DOHH2 (cell line): ENCODE results near the gene MAPK8.

ENCODE experiments used
- H3F3A ChIP-seq: fragments of 200-600 bp; sonication (generic), shearing (Covaris generic); 2 replicates; pipeline ENCODE4 v1.6.0; 2016; ENCODE audit warnings: antibody characterized with exemption, mild to moderate bottlenecking; ENCODE audit not compliant: control insufficient read depth, insufficient read depth
- H3K27ac ChIP-seq: fragments of 200-600 bp; sonication (generic); 2 replicates; pipeline ENCODE4 v1.5.1; 2014; ENCODE audit warnings: low read depth, mild to moderate bottlenecking, low read length, moderate library complexity
- H3K27me3 ChIP-seq: fragments of 200-600 bp; sonication (generic); 2 replicates; pipeline ENCODE4 v1.6.1; 2014; ENCODE audit warnings: mild to moderate bottlenecking, low read length, mixed read lengths; ENCODE audit not compliant: control insufficient read depth
- H3K36me3 ChIP-seq: fragments of 200-600 bp; sonication (generic); 2 replicates; pipeline ENCODE4 v1.6.1; 2014; ENCODE audit warnings: mild to moderate bottlenecking, low read length, moderate library complexity, mixed read lengths; ENCODE audit not compliant: control insufficient read depth
- H3K4me1 ChIP-seq: fragments of 200-600 bp; sonication (generic); 2 replicates; pipeline ENCODE4 v1.6.1; 2014; ENCODE audit warnings: mild to moderate bottlenecking, low read length, mixed read lengths; ENCODE audit not compliant: control insufficient read depth
- H3K4me2 ChIP-seq: fragments of 200-600 bp; sonication (generic); 2 replicates; pipeline ENCODE4 v1.6.0; 2014; ENCODE audit warnings: mild to moderate bottlenecking, low read length, moderate library complexity
- H3K4me3 ChIP-seq: fragments of 200-600 bp; sonication (generic); 2 replicates; pipeline ENCODE4 v1.5.1; 2014; ENCODE audit warnings: mild to moderate bottlenecking, low read length, mixed read lengths
- H3K79me2 ChIP-seq: fragments of 200-600 bp; sonication (generic); 2 replicates; pipeline ENCODE4 v1.6.1; 2014; ENCODE audit warnings: mild to moderate bottlenecking, low read length, mixed read lengths; ENCODE audit not compliant: control insufficient read depth
- H3K9me2 ChIP-seq: fragments of 200-600 bp; sonication (generic); replicated peaks from 2 replicates; pipeline ENCODE4 v1.6.1; 2014; ENCODE audit warnings: mild to moderate bottlenecking, low read length, mixed read lengths; ENCODE audit not compliant: control insufficient read depth
- H3K9me3 ChIP-seq: fragments of 200-600 bp; sonication (generic); 2 replicates; pipeline ENCODE4 v1.6.1; 2014; ENCODE audit warnings: antibody characterized with exemption, low read length, mixed read lengths; ENCODE audit not compliant: control insufficient read depth, insufficient read depth
- H4K20me1 ChIP-seq: fragments of 200-600 bp; sonication (generic); 2 replicates; pipeline ENCODE4 v1.6.0; 2014; ENCODE audit warnings: low read depth, mild to moderate bottlenecking, antibody characterized with exemption, low read length, moderate library complexity; ENCODE audit not compliant: control insufficient read depth, insufficient read depth
- EZH2phosphoT487 ChIP-seq: fragments of 200-600 bp; sonication (generic); IDR thresholded peaks from 2 replicates; pipeline ENCODE4 v1.6.1; 2017; ENCODE audit warnings: borderline replicate concordance, mild to moderate bottlenecking, antibody characterized with exemption, low read length, moderate library complexity, mixed read lengths
- TF ChIP-seq, protein P1 (sequence below): fragments of 200-600 bp; sonication (generic); IDR thresholded peaks from one replicate; pipeline ENCODE4 v1.5.1; 2014; ENCODE audit warnings: antibody characterized with exemption, mild to moderate bottlenecking, low read depth, low read length; ENCODE audit not compliant: poor library complexity, severe bottlenecking

The MAPK8 gene

DNA sequence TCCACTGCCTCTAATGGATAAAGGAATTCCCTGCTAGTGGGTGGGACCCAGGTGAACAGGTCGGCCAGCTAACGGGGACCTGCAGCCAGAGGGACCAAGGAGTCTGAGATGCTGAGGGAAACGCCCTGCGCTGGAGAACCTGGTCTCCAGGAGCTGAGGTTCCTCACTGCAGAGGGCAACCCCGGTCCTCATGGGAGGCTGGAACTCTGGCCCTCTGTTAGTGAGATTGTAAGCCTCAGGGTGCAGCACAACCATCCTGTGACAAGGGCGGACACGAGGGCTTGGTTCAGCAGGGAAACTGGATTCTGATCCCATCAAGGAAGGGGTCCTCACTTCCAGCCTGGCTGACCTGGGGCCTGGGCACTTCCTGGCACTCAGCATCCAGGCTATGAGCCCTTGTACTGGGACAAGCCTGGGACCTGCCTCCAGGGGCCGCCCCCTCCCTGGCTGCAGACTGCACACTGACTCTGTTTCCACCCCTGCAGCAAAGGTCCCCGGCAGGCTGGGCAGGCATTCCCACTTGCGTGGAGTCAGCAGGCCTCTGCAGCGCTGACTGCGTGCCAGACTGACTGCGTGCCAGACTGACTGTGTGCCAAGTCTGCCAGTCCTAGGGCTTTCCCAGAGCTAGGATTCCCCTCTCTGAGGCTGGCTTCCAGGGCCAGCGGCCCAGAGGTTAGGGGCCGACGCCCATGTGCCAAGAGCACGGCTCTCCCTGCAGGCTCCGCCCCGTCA, 143.2 kb downstream of the MAPK8 start:
- Histone ChIP-seq H3K79me2 (no peaks in the 10 kb centered on the region), H3K4me2 (no peak overlapping the region), H3K27ac (no peak overlapping the region), H3K4me3 (no peak overlapping the region), H3K27me3 (no peaks in the 10 kb centered on the region), H3K4me1 (no peaks in the 10 kb centered on the region), H3K36me3 (no peaks in the 10 kb centered on the region), H3K9me3 (no peaks in the 10 kb centered on the region), H3F3A (no peaks in the 10 kb centered on the region), H4K20me1 (no peaks in the 10 kb centered on the region), H3K9me2 (no peaks in the 10 kb centered on the region)
- TF ChIP-seq, protein P1, sequence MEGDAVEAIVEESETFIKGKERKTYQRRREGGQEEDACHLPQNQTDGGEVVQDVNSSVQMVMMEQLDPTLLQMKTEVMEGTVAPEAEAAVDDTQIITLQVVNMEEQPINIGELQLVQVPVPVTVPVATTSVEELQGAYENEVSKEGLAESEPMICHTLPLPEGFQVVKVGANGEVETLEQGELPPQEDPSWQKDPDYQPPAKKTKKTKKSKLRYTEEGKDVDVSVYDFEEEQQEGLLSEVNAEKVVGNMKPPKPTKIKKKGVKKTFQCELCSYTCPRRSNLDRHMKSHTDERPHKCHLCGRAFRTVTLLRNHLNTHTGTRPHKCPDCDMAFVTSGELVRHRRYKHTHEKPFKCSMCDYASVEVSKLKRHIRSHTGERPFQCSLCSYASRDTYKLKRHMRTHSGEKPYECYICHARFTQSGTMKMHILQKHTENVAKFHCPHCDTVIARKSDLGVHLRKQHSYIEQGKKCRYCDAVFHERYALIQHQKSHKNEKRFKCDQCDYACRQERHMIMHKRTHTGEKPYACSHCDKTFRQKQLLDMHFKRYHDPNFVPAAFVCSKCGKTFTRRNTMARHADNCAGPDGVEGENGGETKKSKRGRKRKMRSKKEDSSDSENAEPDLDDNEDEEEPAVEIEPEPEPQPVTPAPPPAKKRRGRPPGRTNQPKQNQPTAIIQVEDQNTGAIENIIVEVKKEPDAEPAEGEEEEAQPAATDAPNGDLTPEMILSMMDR, result no peak
- no peak for TF ChIP-seq EZH2phosphoT487

DNA sequence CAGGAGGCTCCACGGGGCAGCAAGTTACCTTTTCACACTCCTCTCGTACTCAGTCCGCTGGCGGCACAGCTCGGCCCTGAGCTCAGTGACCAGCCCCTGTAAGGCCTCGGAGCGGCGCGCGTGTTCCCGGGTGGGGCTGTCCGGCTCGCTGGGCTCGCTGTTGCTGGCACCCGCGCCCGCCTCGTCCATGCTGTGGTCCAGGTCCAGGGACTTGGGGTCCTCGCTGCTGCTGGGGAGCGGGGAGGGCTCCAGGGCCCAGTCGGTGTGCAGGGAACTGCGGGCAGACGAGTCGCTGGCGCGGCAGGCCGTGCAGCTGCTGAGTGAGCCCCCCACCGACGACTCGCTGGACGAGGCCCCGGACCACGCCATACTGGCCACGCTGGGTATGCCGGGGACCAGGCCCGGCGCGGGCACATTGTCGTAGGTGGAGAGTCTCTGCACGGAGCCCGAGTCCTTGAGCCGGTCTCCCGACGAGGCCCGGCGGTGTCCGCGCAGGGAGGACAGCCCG, 143.8 kb downstream of the MAPK8 start:
- no peaks in the 10 kb centered on the region for H3K27me3 ChIP-seq
- TF ChIP-seq EZH2phosphoT487, result no peak
- TF ChIP-seq, protein P1, result no peak
- no peaks in the 10 kb centered on the region for H3K9me2 ChIP-seq
- no peaks in the 10 kb centered on the region for H3K9me3 ChIP-seq
- H4K20me1 ChIP-seq, result no peaks in the 10 kb centered on the region
- H3K36me3 ChIP-seq, result no peaks in the 10 kb centered on the region
- no peaks in the 10 kb centered on the region for H3K79me2 ChIP-seq
- no peaks in the 10 kb centered on the region for H3F3A ChIP-seq
- H3K27ac ChIP-seq, result no peak overlapping the region
- H3K4me1 ChIP-seq, result no peaks in the 10 kb centered on the region
- no peak overlapping the region for H3K4me2 ChIP-seq
- H3K4me3 ChIP-seq, result no peak overlapping the region

DNA sequence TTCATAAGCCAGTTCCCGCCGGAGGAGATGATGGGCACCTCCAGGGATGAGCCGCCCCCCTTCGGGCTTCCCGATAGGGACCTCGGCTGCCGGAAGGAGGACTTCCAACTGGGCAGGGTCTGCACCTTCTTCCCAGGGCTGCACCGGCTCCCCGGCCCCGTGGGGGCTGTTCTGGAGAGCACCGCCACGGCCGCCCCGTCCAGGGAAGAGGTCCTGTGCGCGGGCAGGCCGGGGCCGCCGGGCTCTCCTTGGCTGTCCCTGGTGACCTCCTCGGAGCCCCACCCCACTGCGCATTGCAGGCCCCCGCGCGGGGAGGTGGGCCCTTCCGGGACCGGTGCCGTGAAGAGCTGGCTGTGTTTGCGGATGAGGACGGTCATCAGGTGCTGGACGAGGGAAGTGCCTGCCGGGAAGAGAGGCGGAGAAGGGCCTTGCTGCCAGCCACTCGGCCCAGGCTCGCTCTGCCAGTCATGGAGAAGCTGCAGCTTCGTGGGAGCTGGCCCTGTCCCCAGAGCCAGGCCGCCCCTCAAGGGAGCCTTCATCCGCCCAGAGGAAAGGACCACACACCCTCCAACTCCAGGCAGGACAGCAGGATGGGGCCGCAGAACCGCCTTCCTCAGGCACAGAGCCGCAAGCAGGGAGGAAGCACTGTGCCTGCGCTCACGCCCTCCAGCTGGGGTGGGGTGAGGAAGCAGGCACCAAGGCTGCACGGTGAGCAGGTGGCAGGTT, 144.4 kb downstream of the MAPK8 start:
- Histone ChIP-seq H3K4me3 (no peak overlapping the region), H3K9me2 (no peaks in the 10 kb centered on the region), H3K27me3 (no peaks in the 10 kb centered on the region), H3F3A (no peaks in the 10 kb centered on the region), H3K79me2 (no peaks in the 10 kb centered on the region), H3K27ac (no peak overlapping the region), H3K4me2 (no peak overlapping the region), H3K9me3 (no peaks in the 10 kb centered on the region), H3K36me3 (no peaks in the 10 kb centered on the region), H4K20me1 (no peaks in the 10 kb centered on the region), H3K4me1 (no peaks in the 10 kb centered on the region)
- TF ChIP-seq, protein P1, result no peak
- no peak for TF ChIP-seq EZH2phosphoT487
